Endothelial cell of umbilical vein (primary cell): ENCODE measurements around the gene CCDC187. TPM values are rescaled to one million over a fixed set of nuclear protein-coding genes. Genes with fewer than 3 reads are reported as not detected.

ENCODE experiments used
- BruUV-seq: library from RNA; stranded (reverse); fragments of 400-500 nt; replicated peaks from 2 replicates; lab custom pipeline; 2021; lab: Mats Ljungman, UMichigan
- CTCF ChIA-PET: fragments of 300-600, 350-600 bp; sonication (Branson Sonifier 250); formaldehyde crosslinking; loops from one replicate; lab custom pipeline; 2021; ENCODE audit warnings: antibody characterized with exemption, inconsistent platforms; lab: Charles Lee
- POLR2A ChIA-PET: fragments of 300-600, 350-600 bp; sonication (Branson Sonifier 250); formaldehyde crosslinking; loops from one replicate; lab custom pipeline; 2021; ENCODE audit warnings: antibody characterized with exemption, inconsistent platforms; lab: Charles Lee
- DNase-seq: peaks from one replicate; pipeline ENCODE4 v3.0.0-alpha.2; 2011; ENCODE audit warnings: low read depth, low spot score
- FAIRE-seq: peaks from 2 replicates; lab custom pipeline; 2011; peaks lifted over from hg19 to GRCh38; lab: Jason Lieb, UNC
- H2AFZ ChIP-seq: 2 replicates; pipeline ENCODE4 v1.6.0; 2012; ENCODE audit warnings: low read depth, low read length, control low read depth, inconsistent platforms
- H3K27ac ChIP-seq: 2 replicates; pipeline ENCODE4 v1.5.1; 2011; ENCODE audit warnings: low read depth, mild to moderate bottlenecking, control low read depth, low read length, moderate library complexity; ENCODE audit not compliant: insufficient read depth
- H3K27me3 ChIP-seq, 2 experiments: 2 replicates each; pipeline versions ENCODE4 v1.6.0 to v1.6.1; 2011; ENCODE audit warnings: low read length in 2 of 2, mixed read lengths in 1 of 2; ENCODE audit not compliant: control insufficient read depth in 2 of 2, insufficient read depth in 2 of 2
- H3K36me3 ChIP-seq, 2 experiments: 2 replicates in 1 of 2; 3 replicates in 1 of 2; pipeline ENCODE4 v1.5.1; 2011; ENCODE audit warnings: low read length in 2 of 2, mild to moderate bottlenecking in 1 of 2, moderate library complexity in 1 of 2; ENCODE audit not compliant: control insufficient read depth in 2 of 2, insufficient read depth in 2 of 2; ENCODE audit errors: extremely low read depth in 1 of 2
- H3K4me1 ChIP-seq: 3 replicates; pipeline ENCODE4 v1.5.1; 2011; ENCODE audit warnings: mild to moderate bottlenecking, low read length; ENCODE audit not compliant: control insufficient read depth, insufficient read depth; ENCODE audit errors: extremely low read depth
- H3K4me2 ChIP-seq: 2 replicates; pipeline ENCODE4 v1.6.1; 2011; ENCODE audit warnings: low read length, control low read depth, mixed read lengths; ENCODE audit not compliant: insufficient read depth
- H3K4me3 ChIP-seq, 3 experiments: fragments of 200-600 bp in 1 of 3; sonication (generic), shearing (Covaris generic) in 1 of 3; replicated peaks in 1 of 3; 2 replicates each; pipeline ENCODE4 v1.5.1; 2011 to 2016; ENCODE audit warnings: control low read depth in 3 of 3, low read length in 3 of 3, mild to moderate bottlenecking in 2 of 3, inconsistent platforms in 1 of 3, low read depth in 1 of 3, moderate library complexity in 1 of 3; ENCODE audit not compliant: insufficient read depth in 1 of 3
- H3K79me2 ChIP-seq: 2 replicates; pipeline ENCODE4 v1.6.0; 2012; ENCODE audit warnings: low read length, inconsistent platforms; ENCODE audit not compliant: control insufficient read depth, insufficient read depth
- H3K9ac ChIP-seq: replicated peaks from 2 replicates; pipeline ENCODE3; 2011; ENCODE audit warnings: low read length, control low read depth; ENCODE audit not compliant: insufficient read depth; ENCODE audit errors: extremely low read depth
- H3K9me1 ChIP-seq: replicated peaks from 3 replicates; pipeline ENCODE4 v1.6.0; 2011; ENCODE audit warnings: mild to moderate bottlenecking, low read length; ENCODE audit not compliant: control insufficient read depth, insufficient read depth; ENCODE audit errors: extremely low read depth
- H3K9me3 ChIP-seq: replicated peaks from 2 replicates; pipeline ENCODE4 v1.5.1; 2012; ENCODE audit warnings: low read length, inconsistent platforms; ENCODE audit not compliant: control insufficient read depth, insufficient read depth
- H4K20me1 ChIP-seq: replicated peaks from 2 replicates; pipeline ENCODE3; 2011; ENCODE audit warnings: mild to moderate bottlenecking, low read length; ENCODE audit not compliant: control insufficient read depth, insufficient read depth; ENCODE audit errors: extremely low read depth
- EZH2 ChIP-seq: IDR thresholded peaks from 2 replicates; pipeline ENCODE4 v1.6.1; 2012; ENCODE audit warnings: borderline replicate concordance, low read depth, mild to moderate bottlenecking, moderate library complexity, low read length, inconsistent platforms; ENCODE audit not compliant: severe bottlenecking
- FOS ChIP-seq: IDR thresholded peaks from 2 replicates; pipeline ENCODE4 v1.6.1; 2011; ENCODE audit warnings: mild to moderate bottlenecking, low read length, moderate library complexity, borderline replicate concordance; ENCODE audit not compliant: insufficient read depth
- GATA2 ChIP-seq: IDR thresholded peaks from 2 replicates; pipeline ENCODE4 v1.7.0; 2011; ENCODE audit warnings: low read depth, mild to moderate bottlenecking, moderate library complexity, mixed read lengths, low read length; ENCODE audit not compliant: insufficient read length, insufficient read depth
- JUN ChIP-seq: IDR thresholded peaks from 2 replicates; pipeline ENCODE4 v1.6.1; 2011; ENCODE audit warnings: borderline replicate concordance, low read depth; ENCODE audit not compliant: insufficient read length, insufficient read depth
- MYC ChIP-seq: IDR thresholded peaks from one replicate; pipeline ENCODE4 v1.6.1; 2011; ENCODE audit warnings: mild to moderate bottlenecking, low read depth, low read length
- POLR2A ChIP-seq: IDR thresholded peaks from 2 replicates; pipeline ENCODE4 v1.6.1; 2012; ENCODE audit warnings: low read depth, mild to moderate bottlenecking, control low read depth, low read length
- POLR2AphosphoS5 ChIP-seq: IDR thresholded peaks from 2 replicates; pipeline ENCODE4 v1.6.1; 2012; ENCODE audit warnings: low read depth, mild to moderate bottlenecking, control low read depth, low read length, moderate library complexity; ENCODE audit not compliant: insufficient read depth
- dilution Hi-C: fragments of 300-500 bp; cut with MboI; formaldehyde crosslinking; loops from one replicate; pipeline ENCODE4 v1.15.0; 2019; ENCODE audit warnings: low sequenced_read_pairs; ENCODE audit not compliant: extremely low pct_ligation_motif_present
- intact Hi-C: fragments of 100-400 bp; cut with micrococcal nuclease; formaldehyde crosslinking; loops from one replicate; pipeline ENCODE4 v1.10.0; 2022
- polyA plus RNA-seq, 4 experiments: library from polyadenylated mRNA; depleted of rRNA in 3 of 4; stranded (reverse) in 3 of 4; unstranded in 1 of 4; fragments of >200 nt; gene quantifications; 2 replicates each; pipeline versions ENCODE4 v1.2.1 to v1.2.3, GENCODE V29; 2011 to 2012; ENCODE audit warnings: missing spikeins in 1 of 4
- total RNA-seq: library from RNA; stranded (reverse); gene quantifications from 2 replicates; pipeline ENCODE4 v1.2.3, GENCODE V29; 2021
- TF ChIP-seq, protein P1 (sequence below): IDR thresholded peaks from 2 replicates; pipeline ENCODE4 v1.6.1; 2011; ENCODE audit not compliant: insufficient read depth, insufficient read length
- TF ChIP-seq, protein P2 (sequence below), 2 donors: IDR thresholded peaks; 1 replicate in 1 of 2; 2 replicates in 1 of 2; pipeline ENCODE4 v1.5.1; 2011; ENCODE audit warnings: low read length in 2 of 2, mild to moderate bottlenecking in 2 of 2, moderate library complexity in 2 of 2, control low read depth in 1 of 2, inconsistent platforms in 1 of 2, low read depth in 1 of 2; ENCODE audit not compliant: insufficient read depth in 1 of 2; ENCODE audit errors: extremely low read depth in 1 of 2

Gene CCDC187
- total and polyA plus RNA-seq, 2 donors (not counting 3 experiments of a cell fraction or from before 2014, with no cell fraction given) = not detected

DNA sequence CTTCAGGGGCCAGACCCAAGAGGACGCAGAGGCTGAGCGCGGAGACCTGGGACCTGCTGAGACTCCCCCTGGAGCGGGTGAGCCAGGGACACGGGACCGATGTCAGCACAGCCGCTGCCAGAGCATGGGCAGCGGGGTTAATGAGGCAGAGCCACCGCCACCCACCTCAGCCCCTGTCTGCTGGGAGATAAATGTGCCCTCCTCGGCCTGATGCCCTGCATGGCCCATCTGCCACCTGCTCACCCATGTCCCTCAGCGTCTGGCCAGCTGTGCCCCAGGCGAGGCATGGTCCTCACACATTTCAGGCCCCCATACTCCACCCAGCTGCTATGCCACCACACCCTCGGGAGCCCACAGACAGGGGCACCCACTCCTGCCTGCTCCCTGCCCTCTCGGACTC is 44.8 kb upstream of the CCDC187 start:
- Histone ChIP-seq H3K79me2 (no peaks in the 10 kb centered on the region), H3K4me3 (no peak overlapping the region), H3K36me3 (no peaks in the 10 kb centered on the region), H3K9me1 (no peaks in the 10 kb centered on the region), H3K9me3 (no peaks in the 10 kb centered on the region), H3K27me3 (no peaks in the 10 kb centered on the region), H3K4me2 (no peak overlapping the region), H3K27ac (no peak overlapping the region), H2AFZ (no peak overlapping the region), H3K4me1 (peaks cover 5% of the 10 kb centered on the region), H4K20me1 (no peaks in the 10 kb centered on the region), H3K9ac (no peak overlapping the region)
- DNase-seq (no peak), FAIRE-seq (no peak)
- intact Hi-C loops (no loop called here), dilution Hi-C loops (no loop called here)
- CTCF ChIA-PET = no interaction called here
- TF ChIP-seq POLR2A (no peak), POLR2AphosphoS5 (no peak), EZH2 (no peak), JUN (no peak), GATA2 (no peak), FOS (no peak), MYC (no peak)
- TF ChIP-seq, protein P1, sequence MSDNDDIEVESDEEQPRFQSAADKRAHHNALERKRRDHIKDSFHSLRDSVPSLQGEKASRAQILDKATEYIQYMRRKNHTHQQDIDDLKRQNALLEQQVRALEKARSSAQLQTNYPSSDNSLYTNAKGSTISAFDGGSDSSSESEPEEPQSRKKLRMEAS = no peak
- TF ChIP-seq, protein P2, sequence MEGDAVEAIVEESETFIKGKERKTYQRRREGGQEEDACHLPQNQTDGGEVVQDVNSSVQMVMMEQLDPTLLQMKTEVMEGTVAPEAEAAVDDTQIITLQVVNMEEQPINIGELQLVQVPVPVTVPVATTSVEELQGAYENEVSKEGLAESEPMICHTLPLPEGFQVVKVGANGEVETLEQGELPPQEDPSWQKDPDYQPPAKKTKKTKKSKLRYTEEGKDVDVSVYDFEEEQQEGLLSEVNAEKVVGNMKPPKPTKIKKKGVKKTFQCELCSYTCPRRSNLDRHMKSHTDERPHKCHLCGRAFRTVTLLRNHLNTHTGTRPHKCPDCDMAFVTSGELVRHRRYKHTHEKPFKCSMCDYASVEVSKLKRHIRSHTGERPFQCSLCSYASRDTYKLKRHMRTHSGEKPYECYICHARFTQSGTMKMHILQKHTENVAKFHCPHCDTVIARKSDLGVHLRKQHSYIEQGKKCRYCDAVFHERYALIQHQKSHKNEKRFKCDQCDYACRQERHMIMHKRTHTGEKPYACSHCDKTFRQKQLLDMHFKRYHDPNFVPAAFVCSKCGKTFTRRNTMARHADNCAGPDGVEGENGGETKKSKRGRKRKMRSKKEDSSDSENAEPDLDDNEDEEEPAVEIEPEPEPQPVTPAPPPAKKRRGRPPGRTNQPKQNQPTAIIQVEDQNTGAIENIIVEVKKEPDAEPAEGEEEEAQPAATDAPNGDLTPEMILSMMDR (IDR thresholded peaks at IDR 0.05; ENCODE audit: extremely low read depth in 1 of 2, insufficient read depth in 1 of 2, low read depth in 1 of 2, low read length in 2 of 2) = no peak
- POLR2A ChIA-PET = no interaction called here
- no TSS peak for BruUV-seq
